HepG2 (cell line): ENCODE data around the gene SYPL2. TPM values are rescaled to one million over a fixed set of nuclear protein-coding genes. Genes with fewer than 3 reads are reported as not detected.

Experiments
- ATAC-seq: fragments of 200-7000 bp; cut with Tn5 transposase; 3 replicates; pipeline ENCODE4 v1.9.1; 2020; ENCODE audit warnings: mild to moderate bottlenecking, moderate library complexity
- BruUV-seq: library from RNA; stranded (reverse); fragments of 400-500 nt; replicated peaks from 2 replicates; lab custom pipeline; 2021; lab: Mats Ljungman, UMichigan
- CTCF ChIA-PET: fragments of 300-600 bp; formaldehyde crosslinking; extraction: SDS; loops from one replicate; lab custom pipeline; 2021; ENCODE audit warnings: low total read pairs, inconsistent platforms, low intra/inter-chr PET ratio; lab: Yijun Ruan, JAX
- POLR2A ChIA-PET: fragments of 350-600 bp; sonication (Branson Sonifier 250); formaldehyde crosslinking; loops from one replicate; lab custom pipeline; 2020; ENCODE audit warnings: antibody characterized with exemption, inconsistent platforms; lab: Yijun Ruan, JAX
- DNase-seq: peaks from one replicate; pipeline ENCODE4 v3.0.0-alpha.2; 2015; ENCODE audit warnings: low spot score
- FAIRE-seq: peaks from 3 replicates; lab custom pipeline; 2011; peaks lifted over from hg19 to GRCh38; lab: Jason Lieb, UNC
- H2AFZ ChIP-seq: one replicate; pipeline ENCODE4 v1.6.1; 2011; ENCODE audit warnings: low read length, inconsistent platforms
- H3K27ac ChIP-seq: fragments of 300-600 bp; 3 replicates; pipeline ENCODE4 v1.8.0; 2011; ENCODE audit warnings: mixed run types, mild to moderate bottlenecking, mixed read lengths, low read length, inconsistent platforms; ENCODE audit not compliant: insufficient read depth; ENCODE audit errors: extremely low read length
- H3K27me3 ChIP-seq, 2 experiments: fragments of 200-600 bp in 1 of 2; 2 replicates in 1 of 2; 3 replicates in 1 of 2; pipeline versions ENCODE4 v1.6.0 to v1.8.0; 2011; ENCODE audit warnings: low read length in 2 of 2, mild to moderate bottlenecking in 2 of 2, moderate library complexity in 2 of 2, inconsistent platforms in 1 of 2; ENCODE audit not compliant: insufficient read depth in 2 of 2, control insufficient read depth in 1 of 2
- H3K36me3 ChIP-seq, 2 experiments: fragments of 200-600 bp in 1 of 2; replicated peaks in 1 of 2; 2 replicates in 1 of 2; 3 replicates in 1 of 2; pipeline versions ENCODE4 v1.5.1 to v1.8.0; 2011; ENCODE audit warnings: low read length in 2 of 2, inconsistent platforms in 1 of 2; ENCODE audit not compliant: insufficient read depth in 2 of 2, control insufficient read depth in 1 of 2
- H3K4me1 ChIP-seq: 2 replicates; pipeline ENCODE4 v1.5.1; 2012; ENCODE audit warnings: low read length, inconsistent platforms; ENCODE audit not compliant: insufficient read depth
- H3K4me2 ChIP-seq: 2 replicates; pipeline ENCODE4 v1.6.0; 2011; ENCODE audit warnings: low read depth, low read length, inconsistent platforms
- H3K4me3 ChIP-seq, 3 experiments: fragments of 200-600 bp in 1 of 3; sonication (generic), shearing (Covaris generic) in 1 of 3; replicated peaks in 1 of 3; 2 replicates each; pipeline ENCODE4 v1.5.1; 2011 to 2016; ENCODE audit warnings: low read length in 3 of 3, inconsistent platforms in 2 of 3, low read depth in 2 of 3, mild to moderate bottlenecking in 2 of 3, control low read depth in 1 of 3, mixed read lengths in 1 of 3; ENCODE audit not compliant: insufficient read depth in 1 of 3
- H3K79me2 ChIP-seq: one replicate; pipeline ENCODE4 v1.6.1; 2011; ENCODE audit warnings: low read length, inconsistent platforms; ENCODE audit not compliant: insufficient read depth
- H3K9ac ChIP-seq: 2 replicates; pipeline ENCODE4 v1.6.0; 2011; ENCODE audit warnings: mild to moderate bottlenecking, low read depth, low read length, inconsistent platforms; ENCODE audit not compliant: insufficient read depth
- H3K9me3 ChIP-seq: 2 replicates; pipeline ENCODE4 v1.5.1; 2012; ENCODE audit warnings: mild to moderate bottlenecking, low read length
- H4K20me1 ChIP-seq: 2 replicates; pipeline ENCODE4 v1.6.0; 2011; ENCODE audit warnings: inconsistent platforms, mild to moderate bottlenecking, low read length, moderate library complexity; ENCODE audit not compliant: insufficient read depth
- ZFX ChIP-seq: sonication (generic); formaldehyde crosslinking; IDR thresholded peaks from 2 replicates; pipeline ENCODE4 v1.4.0; 2020; ENCODE audit warnings: mild to moderate bottlenecking, low read depth, missing genetic modification reagents, moderate library complexity
- WGBS: methylation state at CpG from one replicate; pipeline ENCODE4 v1.1.6; 2017; ENCODE audit warnings: low lambda C conversion rate; 5-methylcytosine and 5-hydroxymethylcytosine counted together
- in situ Hi-C: cut with HindIII; loops from 2 replicates; pipeline ENCODE4 v1.10.0; 2017; ENCODE audit warnings: low pct_unique_long_range_greater_than_20kb; ENCODE audit not compliant: extremely low pct_ligation_motif_present
- intact Hi-C: fragments of 100-400 bp; cut with micrococcal nuclease; formaldehyde crosslinking; loops from one replicate; pipeline ENCODE4 v1.10.0; 2022; ENCODE audit not compliant: unreplicated experiment
- polyA plus RNA-seq, 8 experiments: library from polyadenylated mRNA; depleted of rRNA in 3 of 8; stranded (reverse) in 7 of 8; unstranded in 1 of 8; fragments of >200 nt; fragmentation: Illumina TruSeq in 4 of 8; extraction: Trizol in 4 of 8; gene quantifications; 2 replicates each; pipeline versions ENCODE4 v1.2.1 to v1.2.3, GENCODE V29; 2011 to 2016; ENCODE audit warnings: low read depth in 4 of 8, missing spikeins in 1 of 8, mixed read lengths in 1 of 8; ENCODE audit not compliant: insufficient read depth in 1 of 8
- total RNA-seq, 5 experiments: library from RNA; depleted of rRNA; stranded (reverse); fragments of >200 nt; fragmentation: Illumina TruSeq; extraction: Trizol; gene quantifications; 2 replicates each; pipeline ENCODE4 v1.2.3, GENCODE V29; 2016; ENCODE audit warnings: low read depth in 1 of 5
- TF ChIP-seq, protein P1 (sequence below): sonication (generic); formaldehyde crosslinking; conservative IDR thresholded peaks from 2 replicates; pipeline ENCODE4 v1.4.0; 2020; ENCODE audit warnings: missing genetic modification reagents
- TF ChIP-seq, protein P2 (sequence below): sonication (generic); formaldehyde crosslinking; IDR thresholded peaks from 2 replicates; pipeline ENCODE4 v1.4.0; 2020; ENCODE audit warnings: missing genetic modification reagents
- TF ChIP-seq, protein P3 (sequence below): sonication (generic); formaldehyde crosslinking; IDR thresholded peaks from 2 replicates; pipeline ENCODE4 v1.5.1; 2020; ENCODE audit warnings: mild to moderate bottlenecking, missing genetic modification reagents, moderate library complexity

SYPL2 gene
- total and polyA plus RNA-seq, 2 of the 13 experiments (the other 11 are each of a cell fraction or from before 2014, with no cell fraction given) = 0.17 to 0.24 TPM

DNA sequence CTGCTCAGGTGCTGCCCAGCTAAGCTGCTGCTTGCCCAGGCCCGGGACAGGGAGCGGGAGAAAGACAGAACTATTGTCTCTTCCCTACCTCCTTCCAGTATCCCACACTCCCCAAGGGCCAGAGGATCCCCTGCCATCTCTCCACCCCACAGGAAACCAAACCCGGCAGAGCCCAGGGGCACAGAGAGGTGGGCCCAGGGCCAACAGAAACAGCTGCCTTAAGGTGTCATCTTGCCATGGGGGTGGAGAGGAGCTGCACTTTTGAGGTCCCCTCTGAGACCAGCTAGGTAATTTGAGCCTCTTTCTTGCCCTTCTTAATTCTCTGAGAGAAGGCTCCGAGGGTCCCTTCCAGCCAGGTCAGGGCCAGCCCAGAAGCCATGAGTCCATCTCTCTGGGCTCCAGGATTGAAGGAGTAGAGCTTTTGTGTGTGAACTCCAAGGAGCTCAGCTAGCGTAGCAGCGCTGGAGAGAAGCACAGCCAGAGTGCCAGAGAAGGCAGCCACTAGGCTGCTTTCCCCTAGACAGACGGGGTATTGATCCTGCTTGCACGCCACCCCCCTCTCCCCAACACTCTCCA lies 63.6 kb downstream of the SYPL2 start (continued):
- TF ChIP-seq, protein P1, sequence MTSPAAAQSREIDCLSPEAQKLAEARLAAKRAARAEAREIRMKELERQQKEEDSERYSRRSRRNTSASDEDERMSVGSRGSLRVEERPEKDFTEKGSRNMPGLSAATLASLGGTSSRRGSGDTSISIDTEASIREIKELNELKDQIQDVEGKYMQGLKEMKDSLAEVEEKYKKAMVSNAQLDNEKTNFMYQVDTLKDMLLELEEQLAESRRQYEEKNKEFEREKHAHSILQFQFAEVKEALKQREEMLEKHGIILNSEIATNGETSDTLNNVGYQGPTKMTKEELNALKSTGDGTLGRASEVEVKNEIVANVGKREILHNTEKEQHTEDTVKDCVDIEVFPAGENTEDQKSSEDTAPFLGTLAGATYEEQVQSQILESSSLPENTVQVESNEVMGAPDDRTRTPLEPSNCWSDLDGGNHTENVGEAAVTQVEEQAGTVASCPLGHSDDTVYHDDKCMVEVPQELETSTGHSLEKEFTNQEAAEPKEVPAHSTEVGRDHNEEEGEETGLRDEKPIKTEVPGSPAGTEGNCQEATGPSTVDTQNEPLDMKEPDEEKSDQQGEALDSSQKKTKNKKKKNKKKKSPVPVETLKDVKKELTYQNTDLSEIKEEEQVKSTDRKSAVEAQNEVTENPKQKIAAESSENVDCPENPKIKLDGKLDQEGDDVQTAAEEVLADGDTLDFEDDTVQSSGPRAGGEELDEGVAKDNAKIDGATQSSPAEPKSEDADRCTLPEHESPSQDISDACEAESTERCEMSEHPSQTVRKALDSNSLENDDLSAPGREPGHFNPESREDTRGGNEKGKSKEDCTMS (CRISPR knock-in tag) = no peak

DNA sequence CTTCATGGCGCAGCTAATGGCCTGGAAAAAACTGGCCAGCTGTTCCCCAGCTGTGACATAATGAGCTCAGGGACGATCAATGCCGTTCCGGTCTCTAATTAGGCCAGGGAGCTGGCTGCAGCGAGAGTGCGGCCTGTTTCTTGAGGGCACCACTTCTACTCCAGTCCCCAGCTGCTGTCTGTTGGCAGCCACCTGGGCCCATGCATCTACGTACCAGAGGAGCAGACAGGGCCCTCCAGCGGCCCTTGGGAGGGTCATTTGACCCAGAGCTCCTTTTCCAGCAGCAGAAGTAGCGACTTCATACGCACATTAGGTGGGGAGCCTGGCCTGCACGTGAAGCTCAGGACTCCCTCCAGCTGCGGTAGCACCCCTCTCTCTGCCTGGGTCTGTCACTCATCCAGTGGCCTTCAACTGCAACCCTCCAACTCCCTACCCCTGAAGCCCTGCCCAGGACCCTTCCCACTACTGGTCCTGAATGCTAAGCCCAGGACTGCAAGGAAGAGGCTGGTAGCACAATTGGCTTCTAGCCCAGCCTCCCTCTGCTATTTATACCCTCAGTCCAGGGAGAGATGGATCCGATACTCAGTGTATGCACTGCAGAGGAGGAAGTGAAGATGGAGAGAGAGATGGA lies 64.2 kb downstream of the SYPL2 start:
- DNase-seq (no peak), FAIRE-seq (no peak), ATAC-seq (peak; percentile 10)
- Histone ChIP-seq H3K36me3 (no peaks in the 10 kb centered on the region), H2AFZ (no peak overlapping the region), H3K4me1 (peaks cover 18% of the 10 kb centered on the region; the same call in 1 of the 2 replicates), H3K79me2 (no peaks in the 10 kb centered on the region), H3K9ac (no peak overlapping the region), H3K9me3 (no peaks in the 10 kb centered on the region), H3K4me3 (peak overlapping the region in 1 of 3 experiments; percentile 8; a peak in 1 of 6 replicates), H3K27me3 (peaks cover 7 to 58% of the 10 kb centered on the region in 2 experiments; a peak in 4 of 5 replicates), H3K27ac (no peak overlapping the region), H4K20me1 (no peaks in the 10 kb centered on the region), H3K4me2 (peak overlapping the region; percentile 50)
- TF ChIP-seq, protein P2, sequence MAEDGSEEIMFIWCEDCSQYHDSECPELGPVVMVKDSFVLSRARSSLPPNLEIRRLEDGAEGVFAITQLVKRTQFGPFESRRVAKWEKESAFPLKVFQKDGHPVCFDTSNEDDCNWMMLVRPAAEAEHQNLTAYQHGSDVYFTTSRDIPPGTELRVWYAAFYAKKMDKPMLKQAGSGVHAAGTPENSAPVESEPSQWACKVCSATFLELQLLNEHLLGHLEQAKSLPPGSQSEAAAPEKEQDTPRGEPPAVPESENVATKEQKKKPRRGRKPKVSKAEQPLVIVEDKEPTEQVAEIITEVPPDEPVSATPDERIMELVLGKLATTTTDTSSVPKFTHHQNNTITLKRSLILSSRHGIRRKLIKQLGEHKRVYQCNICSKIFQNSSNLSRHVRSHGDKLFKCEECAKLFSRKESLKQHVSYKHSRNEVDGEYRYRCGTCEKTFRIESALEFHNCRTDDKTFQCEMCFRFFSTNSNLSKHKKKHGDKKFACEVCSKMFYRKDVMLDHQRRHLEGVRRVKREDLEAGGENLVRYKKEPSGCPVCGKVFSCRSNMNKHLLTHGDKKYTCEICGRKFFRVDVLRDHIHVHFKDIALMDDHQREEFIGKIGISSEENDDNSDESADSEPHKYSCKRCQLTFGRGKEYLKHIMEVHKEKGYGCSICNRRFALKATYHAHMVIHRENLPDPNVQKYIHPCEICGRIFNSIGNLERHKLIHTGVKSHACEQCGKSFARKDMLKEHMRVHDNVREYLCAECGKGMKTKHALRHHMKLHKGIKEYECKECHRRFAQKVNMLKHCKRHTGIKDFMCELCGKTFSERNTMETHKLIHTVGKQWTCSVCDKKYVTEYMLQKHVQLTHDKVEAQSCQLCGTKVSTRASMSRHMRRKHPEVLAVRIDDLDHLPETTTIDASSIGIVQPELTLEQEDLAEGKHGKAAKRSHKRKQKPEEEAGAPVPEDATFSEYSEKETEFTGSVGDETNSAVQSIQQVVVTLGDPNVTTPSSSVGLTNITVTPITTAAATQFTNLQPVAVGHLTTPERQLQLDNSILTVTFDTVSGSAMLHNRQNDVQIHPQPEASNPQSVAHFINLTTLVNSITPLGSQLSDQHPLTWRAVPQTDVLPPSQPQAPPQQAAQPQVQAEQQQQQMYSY (CRISPR knock-in tag) = no peak
- TF ChIP-seq ZFX = peak; percentile 59
- TF ChIP-seq, protein P3, sequence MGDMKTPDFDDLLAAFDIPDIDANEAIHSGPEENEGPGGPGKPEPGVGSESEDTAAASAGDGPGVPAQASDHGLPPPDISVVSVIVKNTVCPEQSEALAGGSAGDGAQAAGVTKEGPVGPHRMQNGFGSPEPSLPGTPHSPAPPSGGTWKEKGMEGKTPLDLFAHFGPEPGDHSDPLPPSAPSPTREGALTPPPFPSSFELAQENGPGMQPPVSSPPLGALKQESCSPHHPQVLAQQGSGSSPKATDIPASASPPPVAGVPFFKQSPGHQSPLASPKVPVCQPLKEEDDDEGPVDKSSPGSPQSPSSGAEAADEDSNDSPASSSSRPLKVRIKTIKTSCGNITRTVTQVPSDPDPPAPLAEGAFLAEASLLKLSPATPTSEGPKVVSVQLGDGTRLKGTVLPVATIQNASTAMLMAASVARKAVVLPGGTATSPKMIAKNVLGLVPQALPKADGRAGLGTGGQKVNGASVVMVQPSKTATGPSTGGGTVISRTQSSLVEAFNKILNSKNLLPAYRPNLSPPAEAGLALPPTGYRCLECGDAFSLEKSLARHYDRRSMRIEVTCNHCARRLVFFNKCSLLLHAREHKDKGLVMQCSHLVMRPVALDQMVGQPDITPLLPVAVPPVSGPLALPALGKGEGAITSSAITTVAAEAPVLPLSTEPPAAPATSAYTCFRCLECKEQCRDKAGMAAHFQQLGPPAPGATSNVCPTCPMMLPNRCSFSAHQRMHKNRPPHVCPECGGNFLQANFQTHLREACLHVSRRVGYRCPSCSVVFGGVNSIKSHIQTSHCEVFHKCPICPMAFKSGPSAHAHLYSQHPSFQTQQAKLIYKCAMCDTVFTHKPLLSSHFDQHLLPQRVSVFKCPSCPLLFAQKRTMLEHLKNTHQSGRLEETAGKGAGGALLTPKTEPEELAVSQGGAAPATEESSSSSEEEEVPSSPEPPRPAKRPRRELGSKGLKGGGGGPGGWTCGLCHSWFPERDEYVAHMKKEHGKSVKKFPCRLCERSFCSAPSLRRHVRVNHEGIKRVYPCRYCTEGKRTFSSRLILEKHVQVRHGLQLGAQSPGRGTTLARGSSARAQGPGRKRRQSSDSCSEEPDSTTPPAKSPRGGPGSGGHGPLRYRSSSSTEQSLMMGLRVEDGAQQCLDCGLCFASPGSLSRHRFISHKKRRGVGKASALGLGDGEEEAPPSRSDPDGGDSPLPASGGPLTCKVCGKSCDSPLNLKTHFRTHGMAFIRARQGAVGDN (CRISPR knock-in tag) = peak; percentile 28; the same call in 1 of the 2 replicates
- BruUV-seq = no TSS peak
- CTCF ChIA-PET = interaction anchor here (3.9 to 4.5 kb wide), 2 partner anchors 32 to 40 kb away, joined by 45 to 81 read pairs; no protein-coding TSS in a partner anchor
- POLR2A ChIA-PET = interaction anchor here (1.3 to 4.4 kb wide), 4 partner anchors 18 to 47 kb away, joined by 3 to 18 read pairs (median 8); partner anchors contain the start of genes CYB561D1 and GNAI3
- in situ Hi-C loops (loop anchor here (5.0 to 10.0 kb wide), 2 partner anchors 38 to 266 kb away; partner anchors contain the start of gene CYB561D1), intact Hi-C loops (no loop called here)
- 16% methylated on average over 6 of the region's 13 CpGs for WGBS
